GM13977 (cell line): Measurements from ENCODE around the gene SRL.

Experiments used
- DNase-seq: peaks from one replicate; pipeline ENCODE4 v3.0.0; 2012; ENCODE audit warnings: low spot score
- in situ Hi-C: fragments of 300-500 bp; cut with MboI; formaldehyde crosslinking; loops from one replicate; pipeline ENCODE4 v1.12.0; 2022; ENCODE audit warnings: low sequenced_read_pairs, low pct_unique_long_range_greater_than_20kb, mixed read lengths, inconsistent platforms; ENCODE audit not compliant: unreplicated experiment
- TF ChIP-seq, protein P1 (sequence below): IDR thresholded peaks from 2 replicates; pipeline ENCODE4 v1.5.1; 2012; ENCODE audit warnings: mild to moderate bottlenecking, control low read depth; ENCODE audit not compliant: insufficient read depth; ENCODE audit errors: extremely low read depth, missing control alignments

SRL gene

GRCh38 chr16:4217204-4218131 is 24.4 kb downstream of the SRL start:
- TF ChIP-seq, protein P1, sequence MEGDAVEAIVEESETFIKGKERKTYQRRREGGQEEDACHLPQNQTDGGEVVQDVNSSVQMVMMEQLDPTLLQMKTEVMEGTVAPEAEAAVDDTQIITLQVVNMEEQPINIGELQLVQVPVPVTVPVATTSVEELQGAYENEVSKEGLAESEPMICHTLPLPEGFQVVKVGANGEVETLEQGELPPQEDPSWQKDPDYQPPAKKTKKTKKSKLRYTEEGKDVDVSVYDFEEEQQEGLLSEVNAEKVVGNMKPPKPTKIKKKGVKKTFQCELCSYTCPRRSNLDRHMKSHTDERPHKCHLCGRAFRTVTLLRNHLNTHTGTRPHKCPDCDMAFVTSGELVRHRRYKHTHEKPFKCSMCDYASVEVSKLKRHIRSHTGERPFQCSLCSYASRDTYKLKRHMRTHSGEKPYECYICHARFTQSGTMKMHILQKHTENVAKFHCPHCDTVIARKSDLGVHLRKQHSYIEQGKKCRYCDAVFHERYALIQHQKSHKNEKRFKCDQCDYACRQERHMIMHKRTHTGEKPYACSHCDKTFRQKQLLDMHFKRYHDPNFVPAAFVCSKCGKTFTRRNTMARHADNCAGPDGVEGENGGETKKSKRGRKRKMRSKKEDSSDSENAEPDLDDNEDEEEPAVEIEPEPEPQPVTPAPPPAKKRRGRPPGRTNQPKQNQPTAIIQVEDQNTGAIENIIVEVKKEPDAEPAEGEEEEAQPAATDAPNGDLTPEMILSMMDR = no peak
- no peak for DNase-seq
- in situ Hi-C loops = no loop called here

- TF ChIP-seq, protein P1 = no peak
- in situ Hi-C loops = no loop called here
- DNase-seq = no peak
These were observed 25.3 kb downstream of the SRL start for GRCh38 chr16:4216596-4216995.

GRCh38 chr16:4215106-4215505 is 26.8 kb downstream of the SRL start:
- in situ Hi-C loops = no loop called here
- no peak for DNase-seq

DNA sequence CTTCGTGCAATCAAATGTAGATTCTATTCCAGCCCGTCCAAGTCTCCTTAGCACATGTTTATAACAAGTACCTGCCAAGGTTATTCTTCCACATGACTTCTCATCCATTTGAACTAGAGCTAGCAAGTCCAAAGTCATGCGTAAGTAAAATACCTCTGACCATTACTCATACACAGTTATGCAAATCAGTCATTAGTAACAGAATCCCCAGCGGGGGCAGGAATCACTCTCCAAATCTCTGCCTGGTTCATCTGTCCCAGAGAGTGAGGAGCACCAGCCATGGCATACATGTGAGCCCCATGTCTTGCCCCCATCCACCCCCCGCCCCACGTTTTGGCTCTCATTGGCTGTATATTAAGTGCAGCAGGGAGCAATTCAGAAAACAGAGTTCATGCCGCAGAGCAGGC is 27.7 kb downstream of the SRL start:
- in situ Hi-C loops = no loop called here
- DNase-seq = no peak
- TF ChIP-seq, protein P1 = no peak

More at GRCh38 chr16:4215106-4215505, 26.8 kb downstream of the SRL start:
- TF ChIP-seq, protein P1 = no peak

- in situ Hi-C loops = no loop called here
- no peak for DNase-seq
- TF ChIP-seq, protein P1 = no peak
These were observed 28.1 kb downstream of the SRL start for GRCh38 chr16:4213737-4214136.

DNA sequence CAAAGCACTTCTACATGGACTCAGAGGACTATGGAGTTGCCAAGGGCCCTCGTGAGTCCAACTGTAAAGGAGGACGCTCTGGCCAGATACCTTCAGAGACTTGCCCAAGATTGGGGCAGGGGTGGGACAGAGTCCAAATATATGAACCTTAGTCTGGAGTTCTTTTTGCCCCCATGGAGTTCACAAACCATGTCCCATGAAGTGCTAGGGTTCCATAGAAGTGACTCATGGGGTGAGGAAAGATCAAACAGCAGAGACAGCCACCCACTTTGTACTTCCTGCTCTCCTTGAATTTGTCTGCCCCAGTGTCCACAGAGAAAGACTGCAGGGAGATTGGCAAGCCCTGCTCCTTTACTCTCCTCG is 29.0 kb downstream of the SRL start:
- in situ Hi-C loops = no loop called here
- TF ChIP-seq, protein P1 = no peak
- no peak for DNase-seq
